LNCAP (cell line): Measurements from ENCODE around the gene FANCC.

Experiments used
- TF ChIP-seq, protein P1 (sequence below): fragments of 450-650 bp; IDR thresholded peaks from 2 replicates; pipeline ENCODE4 v1.5.1; 2017; ENCODE audit warnings: mild to moderate bottlenecking

FANCC gene

DNA sequence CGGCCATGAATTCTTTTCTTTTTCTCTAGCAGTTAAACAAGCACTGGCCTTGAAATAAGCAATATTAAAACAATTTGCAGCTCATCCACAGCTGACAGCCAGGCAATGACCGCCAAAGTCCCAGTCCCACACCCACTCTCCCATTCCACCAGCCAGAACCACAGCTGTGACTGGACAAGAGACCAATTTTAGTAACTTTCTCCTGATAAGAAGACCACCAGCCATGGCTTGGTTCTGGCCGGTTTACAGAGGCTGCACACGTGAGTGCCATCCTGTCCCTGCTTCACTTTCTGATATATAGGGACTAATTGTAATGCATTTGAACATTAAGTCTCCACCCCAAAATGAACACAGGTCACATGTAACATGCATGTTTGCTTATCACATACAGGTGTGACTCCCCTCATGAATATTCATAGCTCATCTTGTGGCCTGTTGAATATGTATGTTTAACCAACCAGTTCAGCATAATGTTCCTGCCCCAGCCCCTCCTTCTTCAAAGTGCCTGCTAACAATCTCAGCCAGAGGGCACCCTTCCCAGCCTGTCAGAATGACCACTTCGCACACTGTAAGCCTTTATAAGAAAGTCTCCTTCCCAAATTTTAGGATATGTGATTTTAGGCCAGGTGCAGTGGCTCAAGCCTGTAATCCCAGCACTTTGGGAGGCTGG lies 23.9 kb upstream of the FANCC start:
- TF ChIP-seq, protein P1, sequence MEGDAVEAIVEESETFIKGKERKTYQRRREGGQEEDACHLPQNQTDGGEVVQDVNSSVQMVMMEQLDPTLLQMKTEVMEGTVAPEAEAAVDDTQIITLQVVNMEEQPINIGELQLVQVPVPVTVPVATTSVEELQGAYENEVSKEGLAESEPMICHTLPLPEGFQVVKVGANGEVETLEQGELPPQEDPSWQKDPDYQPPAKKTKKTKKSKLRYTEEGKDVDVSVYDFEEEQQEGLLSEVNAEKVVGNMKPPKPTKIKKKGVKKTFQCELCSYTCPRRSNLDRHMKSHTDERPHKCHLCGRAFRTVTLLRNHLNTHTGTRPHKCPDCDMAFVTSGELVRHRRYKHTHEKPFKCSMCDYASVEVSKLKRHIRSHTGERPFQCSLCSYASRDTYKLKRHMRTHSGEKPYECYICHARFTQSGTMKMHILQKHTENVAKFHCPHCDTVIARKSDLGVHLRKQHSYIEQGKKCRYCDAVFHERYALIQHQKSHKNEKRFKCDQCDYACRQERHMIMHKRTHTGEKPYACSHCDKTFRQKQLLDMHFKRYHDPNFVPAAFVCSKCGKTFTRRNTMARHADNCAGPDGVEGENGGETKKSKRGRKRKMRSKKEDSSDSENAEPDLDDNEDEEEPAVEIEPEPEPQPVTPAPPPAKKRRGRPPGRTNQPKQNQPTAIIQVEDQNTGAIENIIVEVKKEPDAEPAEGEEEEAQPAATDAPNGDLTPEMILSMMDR, result no peak

DNA sequence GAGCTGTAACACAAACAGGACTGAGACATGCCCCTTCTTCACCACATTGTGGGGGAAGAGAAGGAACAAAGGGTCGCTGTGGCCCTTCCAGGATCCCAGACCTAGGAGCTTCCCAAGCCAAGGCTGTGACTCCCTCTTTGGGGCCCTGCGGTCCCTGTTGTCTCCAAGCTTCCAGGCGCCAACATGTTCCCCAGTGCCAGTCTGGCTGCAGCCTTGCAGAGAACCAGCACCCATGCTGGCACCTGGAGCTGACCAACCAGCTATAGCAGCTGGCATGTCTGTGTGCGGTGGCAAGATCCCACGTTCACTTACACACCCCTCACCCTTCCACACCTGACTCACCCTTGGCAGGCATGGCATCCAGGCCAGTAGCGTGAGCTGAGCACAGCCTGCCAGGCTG lies 20.7 kb upstream of the FANCC start:
- TF ChIP-seq, protein P1, result no peak

DNA sequence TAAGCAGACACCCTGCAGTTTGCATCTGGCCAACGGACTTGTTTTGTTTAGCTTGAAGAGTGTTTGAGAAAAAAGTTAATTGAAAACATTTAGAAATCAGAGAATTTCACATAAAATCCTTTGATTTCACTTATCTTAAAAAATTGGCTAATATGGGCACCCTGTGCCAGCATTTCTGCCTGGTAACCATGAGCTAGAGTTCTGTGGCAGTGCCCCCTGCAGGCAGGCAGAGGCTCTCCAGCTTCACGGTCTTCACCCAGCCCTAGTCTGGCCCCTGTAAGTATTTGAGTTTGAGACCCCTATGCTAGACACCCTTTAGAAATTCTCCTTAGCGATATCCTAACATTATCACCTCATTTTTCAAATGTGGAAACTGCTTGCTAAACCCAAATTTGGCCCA lies 18.8 kb upstream of the FANCC start:
- TF ChIP-seq, protein P1, result peak; percentile 50

DNA sequence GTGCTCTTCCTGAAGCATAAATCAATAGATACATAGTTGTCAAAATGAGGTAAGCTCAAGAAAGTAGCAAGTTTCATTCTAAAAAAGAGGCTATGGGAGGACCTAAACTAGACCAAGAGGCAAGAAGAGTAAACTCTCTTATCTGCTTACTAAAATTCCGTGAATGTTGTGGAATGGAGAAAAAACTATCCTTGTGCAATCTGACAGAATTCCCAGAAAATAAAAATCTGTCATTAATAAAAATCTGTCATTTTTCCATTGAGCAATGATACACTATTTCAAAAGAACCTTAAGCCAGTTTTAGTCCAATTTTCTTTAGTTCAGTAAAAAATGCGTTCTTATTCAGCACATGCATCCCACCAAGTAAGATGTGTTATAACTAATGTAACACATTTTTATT lies 15.9 kb upstream of the FANCC start:
- TF ChIP-seq, protein P1, result no peak

DNA sequence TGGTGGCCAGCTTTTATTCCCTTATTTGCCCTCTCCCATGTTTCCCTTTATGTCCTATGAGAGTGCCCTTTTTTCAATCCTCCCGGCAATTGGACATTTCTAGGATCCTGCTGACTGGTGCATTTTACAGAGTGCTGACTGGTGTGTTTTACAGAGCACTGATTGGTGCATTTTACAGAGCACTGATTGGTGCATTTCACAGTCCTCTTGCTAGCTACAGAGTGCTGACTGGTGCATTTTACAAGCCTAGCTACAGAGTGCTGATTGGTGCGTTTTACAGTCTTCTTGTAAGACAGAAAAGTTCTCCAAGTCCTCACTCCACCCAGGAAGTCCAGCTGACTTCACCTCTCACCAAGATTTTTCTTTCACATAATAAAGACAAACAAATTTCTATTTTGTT lies 15.4 kb upstream of the FANCC start:
- TF ChIP-seq, protein P1, result no peak

DNA sequence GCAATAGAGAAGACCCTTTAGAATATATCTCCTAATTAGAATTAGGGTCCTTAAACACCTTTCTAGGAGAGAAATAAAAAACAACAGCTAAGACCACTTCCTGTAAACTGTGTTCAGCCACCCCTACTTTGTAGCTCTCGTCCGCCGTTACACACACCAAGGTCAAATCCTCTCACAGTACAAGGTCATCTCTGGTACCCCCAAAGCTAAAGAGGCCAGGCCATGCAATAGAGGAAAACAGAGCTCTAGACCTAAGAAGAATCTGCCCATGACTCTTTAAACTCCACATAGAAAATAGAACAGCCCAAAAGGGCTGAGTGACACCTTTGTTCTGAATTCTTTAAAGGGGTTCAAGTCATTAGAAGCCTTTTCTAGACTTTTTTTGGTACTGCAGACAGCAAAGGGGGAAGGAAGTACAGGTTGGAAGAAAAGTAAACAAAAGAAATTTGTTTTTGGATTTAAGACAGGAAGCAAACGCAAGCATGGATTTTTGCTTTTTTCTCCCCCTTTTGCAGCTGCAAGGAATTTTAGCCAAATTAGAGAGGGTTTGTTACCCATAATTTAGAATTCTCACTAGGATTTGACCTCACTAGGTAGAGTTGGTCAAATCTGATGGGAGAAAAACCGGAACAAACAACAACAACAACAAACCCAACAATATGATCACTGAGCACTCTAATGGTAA lies 13.4 kb upstream of the FANCC start:
- TF ChIP-seq, protein P1, result no peak

DNA sequence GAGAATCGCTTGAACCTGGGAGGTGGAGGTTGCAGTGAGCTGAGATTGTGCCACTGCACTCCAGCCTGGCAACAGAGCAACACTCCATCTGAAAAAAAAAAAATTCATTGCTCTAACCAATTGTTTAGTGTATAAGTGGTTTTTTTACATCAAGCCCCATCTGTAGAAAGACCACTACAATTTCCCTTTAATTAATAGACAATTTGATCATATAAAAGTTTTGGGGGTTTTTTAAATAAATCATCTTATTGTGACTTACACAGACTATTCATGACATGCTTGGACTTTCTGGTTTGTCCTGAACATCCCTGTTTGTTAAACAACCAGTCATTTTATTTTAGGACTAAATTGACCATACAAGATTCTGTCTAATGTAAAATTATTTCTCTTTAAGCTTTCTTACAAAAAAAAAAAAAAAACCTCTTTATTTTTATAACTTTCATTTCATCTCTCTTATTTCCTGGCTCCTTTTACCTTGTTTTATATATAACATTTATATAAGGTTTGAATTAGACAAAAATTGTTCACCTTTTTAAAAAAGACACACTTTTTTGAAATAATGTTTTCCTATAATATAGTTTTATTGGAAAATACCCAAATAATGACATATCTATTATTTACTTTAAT lies 9.8 kb upstream of the FANCC start:
- TF ChIP-seq, protein P1, result no peak
